ENCODE measurements around the gene NOXO1. TPM values are rescaled to one million over a fixed set of nuclear protein-coding genes. Genes with fewer than 3 reads are reported as not detected.
A peak's percentile ranks its signal among the peaks of the same experiment; 100 is the strongest.

The NOXO1 gene
- polyA plus RNA-seq, 1 of the 3 experiments (the other 2 are of a cell fraction) = 0.21 TPM

GRCh38 chr16:2003827-2004641 is 22.8 kb upstream of the NOXO1 start:
- CTCF ChIA-PET = interaction anchor here (0.6 to 4.1 kb wide), 29 partner anchors 9 to 478 kb away, joined by 3 to 108 read pairs (median 6); partner anchors contain the start of genes ECI1, GFER, NOXO1 and NTHL1
- Histone ChIP-seq H3K9me3 (no peaks in the 10 kb centered on the region), H3K27ac (ENCODE audit: low read depth in 2 of 2, low read length in 1 of 2) (peak overlapping the region in 1 of 2 experiments; percentile 48; a peak in 2 of 4 replicates), H3K9me2 (no peaks in the 10 kb centered on the region), H3K4me3 (ENCODE audit: low read depth in 2 of 2, low read length in 1 of 2) (no peak overlapping the region; a peak in 1 of 4 replicates), H3K79me2 (ENCODE audit: insufficient read depth) (peaks cover 72% of the 10 kb centered on the region), H3F3A (replicated peaks; ENCODE audit: insufficient read depth) (peaks cover 9% of the 10 kb centered on the region), H3K4me1 (ENCODE audit: control insufficient read depth in 1 of 2, insufficient read depth in 2 of 2, low read depth in 1 of 2, low read length in 1 of 2) (peaks cover 24 to 54% of the 10 kb centered on the region in 2 experiments; a peak in 3 of 4 replicates), H3K36me3 (replicated peaks in 1 of 2; ENCODE audit: control insufficient read depth in 1 of 2, insufficient read depth in 2 of 2, low read length in 1 of 2) (peaks cover 3 to 48% of the 10 kb centered on the region in 2 experiments), H3K4me2 (peak overlapping the region; percentile 68), H3K27me3 (ENCODE audit: insufficient read depth) (no peaks in the 10 kb centered on the region), H3K9ac (no peak overlapping the region), H2AFZ (ENCODE audit: low read depth) (no peak overlapping the region), H4K20me1 (ENCODE audit: insufficient read depth) (peaks cover 72% of the 10 kb centered on the region)
- peak; percentile 99 for DNase-seq
- 36% methylated on average over 20 of the region's 36 CpGs for WGBS (ENCODE audit: low lambda C conversion rate)
- POLR2A ChIA-PET = interaction anchor here (0.7 to 1.2 kb wide), 6 partner anchors 9 to 147 kb away, joined by 3 to 11 read pairs (median 4); partner anchors contain the start of gene RPS2
- TF ChIP-seq EZH2phosphoT487 (IDR thresholded peaks at IDR 0.05; ENCODE audit: borderline replicate concordance, low read depth) (no peak), TCF12 (IDR thresholded peaks at IDR 0.05) (no peak), CHD2 (IDR thresholded peaks at IDR 0.05; ENCODE audit: low read length, partially characterized antibody) (no peak), FOXJ3 (CRISPR knock-in tag; IDR thresholded peaks at IDR 0.05) (no peak), RAD21 (IDR thresholded peaks at IDR 0.05; ENCODE audit: low read length) (peak; percentile 59), FOXM1 (IDR thresholded peaks at IDR 0.05; ENCODE audit: low read depth) (no peak), TAF1 (IDR thresholded peaks at IDR 0.05; ENCODE audit: borderline replicate concordance, low read depth, low read length) (no peak), GABPA (IDR thresholded peaks at IDR 0.05; ENCODE audit: low read depth) (no peak), NFIC (IDR thresholded peaks at IDR 0.05; ENCODE audit: borderline replicate concordance) (no peak), ELF1 (IDR thresholded peaks at IDR 0.05) (no peak), SIN3A (IDR thresholded peaks at IDR 0.05; ENCODE audit: borderline replicate concordance, low read depth, low read length) (peak; percentile 92; the same call in 1 of the 2 replicates), EP300 (IDR thresholded peaks at IDR 0.05; ENCODE audit: borderline replicate concordance in 1 of 2, low read depth in 1 of 2, low read length in 1 of 2) (no peak), GATA2 (CRISPR knock-in tag; IDR thresholded peaks at IDR 0.05) (no peak), SMC3 (IDR thresholded peaks at IDR 0.05; ENCODE audit: low read depth, low read length) (peak; percentile 61), RCOR1 (IDR thresholded peaks at IDR 0.05; ENCODE audit: low read length) (no peak), JUND (IDR thresholded peaks at IDR 0.05) (no peak), RFX5 (IDR thresholded peaks at IDR 0.05; ENCODE audit: low read length) (no peak), MXI1 (IDR thresholded peaks at IDR 0.05; ENCODE audit: low read depth, low read length) (peak; percentile 98)
- TF ChIP-seq, protein P1, sequence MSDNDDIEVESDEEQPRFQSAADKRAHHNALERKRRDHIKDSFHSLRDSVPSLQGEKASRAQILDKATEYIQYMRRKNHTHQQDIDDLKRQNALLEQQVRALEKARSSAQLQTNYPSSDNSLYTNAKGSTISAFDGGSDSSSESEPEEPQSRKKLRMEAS (IDR thresholded peaks at IDR 0.05; ENCODE audit: low read depth) = no peak
- TF ChIP-seq, protein P2, sequence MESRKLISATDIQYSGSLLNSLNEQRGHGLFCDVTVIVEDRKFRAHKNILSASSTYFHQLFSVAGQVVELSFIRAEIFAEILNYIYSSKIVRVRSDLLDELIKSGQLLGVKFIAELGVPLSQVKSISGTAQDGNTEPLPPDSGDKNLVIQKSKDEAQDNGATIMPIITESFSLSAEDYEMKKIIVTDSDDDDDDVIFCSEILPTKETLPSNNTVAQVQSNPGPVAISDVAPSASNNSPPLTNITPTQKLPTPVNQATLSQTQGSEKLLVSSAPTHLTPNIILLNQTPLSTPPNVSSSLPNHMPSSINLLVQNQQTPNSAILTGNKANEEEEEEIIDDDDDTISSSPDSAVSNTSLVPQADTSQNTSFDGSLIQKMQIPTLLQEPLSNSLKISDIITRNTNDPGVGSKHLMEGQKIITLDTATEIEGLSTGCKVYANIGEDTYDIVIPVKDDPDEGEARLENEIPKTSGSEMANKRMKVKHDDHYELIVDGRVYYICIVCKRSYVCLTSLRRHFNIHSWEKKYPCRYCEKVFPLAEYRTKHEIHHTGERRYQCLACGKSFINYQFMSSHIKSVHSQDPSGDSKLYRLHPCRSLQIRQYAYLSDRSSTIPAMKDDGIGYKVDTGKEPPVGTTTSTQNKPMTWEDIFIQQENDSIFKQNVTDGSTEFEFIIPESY (IDR thresholded peaks at IDR 0.05; ENCODE audit: borderline replicate concordance, low read depth) = no peak
- TF ChIP-seq, protein P3, sequence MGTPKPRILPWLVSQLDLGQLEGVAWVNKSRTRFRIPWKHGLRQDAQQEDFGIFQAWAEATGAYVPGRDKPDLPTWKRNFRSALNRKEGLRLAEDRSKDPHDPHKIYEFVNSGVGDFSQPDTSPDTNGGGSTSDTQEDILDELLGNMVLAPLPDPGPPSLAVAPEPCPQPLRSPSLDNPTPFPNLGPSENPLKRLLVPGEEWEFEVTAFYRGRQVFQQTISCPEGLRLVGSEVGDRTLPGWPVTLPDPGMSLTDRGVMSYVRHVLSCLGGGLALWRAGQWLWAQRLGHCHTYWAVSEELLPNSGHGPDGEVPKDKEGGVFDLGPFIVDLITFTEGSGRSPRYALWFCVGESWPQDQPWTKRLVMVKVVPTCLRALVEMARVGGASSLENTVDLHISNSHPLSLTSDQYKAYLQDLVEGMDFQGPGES (IDR thresholded peaks at IDR 0.05; ENCODE audit: low read depth, low read length) = no peak
- TF ChIP-seq, protein P4, sequence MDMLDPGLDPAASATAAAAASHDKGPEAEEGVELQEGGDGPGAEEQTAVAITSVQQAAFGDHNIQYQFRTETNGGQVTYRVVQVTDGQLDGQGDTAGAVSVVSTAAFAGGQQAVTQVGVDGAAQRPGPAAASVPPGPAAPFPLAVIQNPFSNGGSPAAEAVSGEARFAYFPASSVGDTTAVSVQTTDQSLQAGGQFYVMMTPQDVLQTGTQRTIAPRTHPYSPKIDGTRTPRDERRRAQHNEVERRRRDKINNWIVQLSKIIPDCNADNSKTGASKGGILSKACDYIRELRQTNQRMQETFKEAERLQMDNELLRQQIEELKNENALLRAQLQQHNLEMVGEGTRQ (IDR thresholded peaks at IDR 0.05; ENCODE audit: borderline replicate concordance, low read depth, low read length) = no peak
- TF ChIP-seq, protein P5, sequence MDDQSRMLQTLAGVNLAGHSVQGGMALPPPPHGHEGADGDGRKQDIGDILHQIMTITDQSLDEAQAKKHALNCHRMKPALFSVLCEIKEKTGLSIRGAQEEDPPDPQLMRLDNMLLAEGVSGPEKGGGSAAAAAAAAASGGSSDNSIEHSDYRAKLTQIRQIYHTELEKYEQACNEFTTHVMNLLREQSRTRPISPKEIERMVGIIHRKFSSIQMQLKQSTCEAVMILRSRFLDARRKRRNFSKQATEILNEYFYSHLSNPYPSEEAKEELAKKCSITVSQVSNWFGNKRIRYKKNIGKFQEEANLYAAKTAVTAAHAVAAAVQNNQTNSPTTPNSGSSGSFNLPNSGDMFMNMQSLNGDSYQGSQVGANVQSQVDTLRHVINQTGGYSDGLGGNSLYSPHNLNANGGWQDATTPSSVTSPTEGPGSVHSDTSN (IDR thresholded peaks at IDR 0.05) = peak; percentile 45; the same call in 1 of the 2 replicates
- TF ChIP-seq, protein P6, sequence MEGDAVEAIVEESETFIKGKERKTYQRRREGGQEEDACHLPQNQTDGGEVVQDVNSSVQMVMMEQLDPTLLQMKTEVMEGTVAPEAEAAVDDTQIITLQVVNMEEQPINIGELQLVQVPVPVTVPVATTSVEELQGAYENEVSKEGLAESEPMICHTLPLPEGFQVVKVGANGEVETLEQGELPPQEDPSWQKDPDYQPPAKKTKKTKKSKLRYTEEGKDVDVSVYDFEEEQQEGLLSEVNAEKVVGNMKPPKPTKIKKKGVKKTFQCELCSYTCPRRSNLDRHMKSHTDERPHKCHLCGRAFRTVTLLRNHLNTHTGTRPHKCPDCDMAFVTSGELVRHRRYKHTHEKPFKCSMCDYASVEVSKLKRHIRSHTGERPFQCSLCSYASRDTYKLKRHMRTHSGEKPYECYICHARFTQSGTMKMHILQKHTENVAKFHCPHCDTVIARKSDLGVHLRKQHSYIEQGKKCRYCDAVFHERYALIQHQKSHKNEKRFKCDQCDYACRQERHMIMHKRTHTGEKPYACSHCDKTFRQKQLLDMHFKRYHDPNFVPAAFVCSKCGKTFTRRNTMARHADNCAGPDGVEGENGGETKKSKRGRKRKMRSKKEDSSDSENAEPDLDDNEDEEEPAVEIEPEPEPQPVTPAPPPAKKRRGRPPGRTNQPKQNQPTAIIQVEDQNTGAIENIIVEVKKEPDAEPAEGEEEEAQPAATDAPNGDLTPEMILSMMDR (IDR thresholded peaks at IDR 0.05) = peak; percentile 91
- TF ChIP-seq, protein P7, sequence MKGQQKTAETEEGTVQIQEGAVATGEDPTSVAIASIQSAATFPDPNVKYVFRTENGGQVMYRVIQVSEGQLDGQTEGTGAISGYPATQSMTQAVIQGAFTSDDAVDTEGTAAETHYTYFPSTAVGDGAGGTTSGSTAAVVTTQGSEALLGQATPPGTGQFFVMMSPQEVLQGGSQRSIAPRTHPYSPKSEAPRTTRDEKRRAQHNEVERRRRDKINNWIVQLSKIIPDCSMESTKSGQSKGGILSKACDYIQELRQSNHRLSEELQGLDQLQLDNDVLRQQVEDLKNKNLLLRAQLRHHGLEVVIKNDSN (IDR thresholded peaks at IDR 0.05; ENCODE audit: borderline replicate concordance, low read depth) = peak; percentile 9; the same call in 1 of the 2 replicates
